Activated naive CD4-positive, alpha-beta T cell treated with anti-CD3 and anti-CD28 coated beads, Interleukin-2, amount 10 ng/mL, durations not matched to agents 7 days and 5 days (primary cell): Measurements from ENCODE around the gene HSF2BP.
"Not testable (repeated sequence)": the region's sequence is repeated elsewhere in the genome, so short reads cannot be mapped to it uniquely, and the experiment has no call there.

ENCODE experiments used
- CTCF ChIA-PET: fragments of 350-600 bp; sonication (Branson Sonifier 250); formaldehyde crosslinking; loops from one replicate; lab custom pipeline; 2021; ENCODE audit warnings: antibody characterized with exemption; lab: Charles Lee
- DNase-seq: peaks from one replicate; pipeline ENCODE4 v3.0.0-alpha.2; 2020
- H3K27ac Mint-ChIP-seq: one replicate; pipeline ENCODE4 v1.8.0; 2021; ENCODE audit warnings: mild to moderate bottlenecking, moderate library complexity, mixed read lengths
- H3K27me3 Mint-ChIP-seq: one replicate; pipeline ENCODE4 v1.8.0; 2021; ENCODE audit warnings: mild to moderate bottlenecking, mixed read lengths
- H3K36me3 Mint-ChIP-seq: one replicate; pipeline ENCODE4 v1.8.0; 2021; ENCODE audit warnings: mixed read lengths
- H3K4me1 Mint-ChIP-seq: one replicate; pipeline ENCODE4 v1.8.0; 2021; ENCODE audit warnings: mixed read lengths
- H3K4me3 Mint-ChIP-seq: one replicate; pipeline ENCODE4 v1.8.0; 2021; ENCODE audit warnings: mild to moderate bottlenecking, moderate library complexity, mixed read lengths
- H3K9me3 Mint-ChIP-seq: one replicate; pipeline ENCODE4 v1.8.0; 2021; ENCODE audit warnings: mixed read lengths

Gene HSF2BP

DNA sequence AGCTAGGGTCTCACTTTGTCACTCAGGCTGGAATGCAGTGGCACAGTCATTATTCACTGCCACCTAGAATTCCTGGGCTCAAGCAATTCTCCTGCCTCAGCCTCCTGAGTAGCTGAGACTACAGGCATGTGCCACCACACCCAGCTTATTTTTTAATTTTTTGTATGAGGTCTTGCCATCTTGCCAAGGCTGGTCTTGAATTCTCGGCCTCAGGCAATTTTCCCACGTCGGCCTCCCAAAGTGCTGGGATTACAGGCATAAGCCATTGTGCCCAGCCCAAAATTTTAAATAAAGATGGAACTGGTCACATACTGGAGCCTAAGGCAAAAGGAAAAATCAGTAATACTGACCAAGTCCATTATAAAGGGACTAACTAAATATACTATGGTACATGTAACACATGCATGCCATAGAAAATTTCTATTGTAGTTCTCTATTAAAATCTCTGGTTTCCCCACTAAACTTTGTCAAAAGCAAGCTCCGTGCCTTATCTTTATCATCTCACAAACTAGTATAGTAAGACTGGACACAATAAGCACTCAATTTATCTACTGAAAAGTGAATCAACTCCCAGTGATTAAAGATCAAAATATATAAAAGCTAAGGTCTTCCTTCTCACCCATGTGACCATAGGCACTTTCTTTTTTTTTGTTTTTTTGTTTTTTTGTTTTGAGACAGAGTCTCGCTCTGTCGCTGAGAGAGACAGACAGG, 61.6 kb downstream of the HSF2BP start:
- CTCF ChIA-PET, result no interaction called here

DNA sequence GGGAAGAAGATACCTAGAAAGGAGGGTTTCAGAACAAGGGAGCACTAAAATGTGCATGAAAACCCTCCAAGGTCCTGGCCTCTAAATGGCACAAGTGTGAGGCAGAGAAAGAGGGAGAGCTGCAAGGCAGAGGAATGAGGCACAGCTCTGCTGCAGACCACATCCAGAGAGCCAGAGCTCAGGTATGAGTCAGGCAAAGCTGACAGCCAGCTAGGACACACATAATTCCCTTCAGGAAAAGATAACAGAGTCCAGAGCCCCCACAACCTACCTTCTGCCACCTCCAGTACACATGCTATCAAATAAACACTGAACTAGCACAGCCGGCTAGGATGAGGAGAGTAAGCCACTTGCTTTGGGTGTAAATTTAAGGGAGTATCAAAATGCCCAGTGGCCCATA, 62.2 kb downstream of the HSF2BP start:
- Mint-ChIP-seq H3K9me3 (no peaks in the 10 kb centered on the region), H3K27me3 (peaks cover 37% of the 10 kb centered on the region), H3K36me3 (no peaks in the 10 kb centered on the region), H3K27ac (no peak overlapping the region), H3K4me1 (peaks cover 8% of the 10 kb centered on the region), H3K4me3 (no peak overlapping the region)
- no peak for DNase-seq
- CTCF ChIA-PET, result no interaction called here

More for the DNA sequence above, 61.6 kb downstream of the HSF2BP start:
- Mint-ChIP-seq H3K27ac (no peak overlapping the region), H3K4me3 (no peak overlapping the region), H3K4me1 (peaks cover 14% of the 10 kb centered on the region), H3K36me3 (no peaks in the 10 kb centered on the region), H3K9me3 (no peaks in the 10 kb centered on the region), H3K27me3 (peaks cover 39% of the 10 kb centered on the region)
- no peak for DNase-seq

DNA sequence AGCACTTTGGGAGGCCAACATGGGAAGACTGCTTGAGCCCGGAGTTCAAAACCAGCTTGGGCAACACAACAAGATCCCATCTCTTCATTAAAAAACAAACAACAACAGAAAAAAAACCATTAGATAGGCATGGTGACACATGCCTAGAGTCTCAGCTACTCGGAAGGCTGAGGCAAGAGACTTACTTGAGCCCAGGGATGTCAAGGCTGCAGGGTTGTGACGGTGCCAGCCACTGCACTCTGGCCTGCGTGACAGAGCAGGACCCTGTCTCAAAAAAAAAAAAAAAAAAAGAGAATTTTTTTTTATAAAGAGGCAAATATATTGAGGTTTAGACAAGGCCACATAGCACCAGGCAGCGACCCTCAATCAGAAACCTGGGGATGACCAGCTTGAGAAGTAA, 62.7 kb downstream of the HSF2BP start:
- Mint-ChIP-seq H3K27me3 (peaks cover 37% of the 10 kb centered on the region), H3K27ac (no peak overlapping the region), H3K4me3 (no peak overlapping the region), H3K9me3 (no peaks in the 10 kb centered on the region), H3K36me3 (no peaks in the 10 kb centered on the region), H3K4me1 (peaks cover 4% of the 10 kb centered on the region)
- no peak for DNase-seq
- CTCF ChIA-PET, result no interaction called here

DNA sequence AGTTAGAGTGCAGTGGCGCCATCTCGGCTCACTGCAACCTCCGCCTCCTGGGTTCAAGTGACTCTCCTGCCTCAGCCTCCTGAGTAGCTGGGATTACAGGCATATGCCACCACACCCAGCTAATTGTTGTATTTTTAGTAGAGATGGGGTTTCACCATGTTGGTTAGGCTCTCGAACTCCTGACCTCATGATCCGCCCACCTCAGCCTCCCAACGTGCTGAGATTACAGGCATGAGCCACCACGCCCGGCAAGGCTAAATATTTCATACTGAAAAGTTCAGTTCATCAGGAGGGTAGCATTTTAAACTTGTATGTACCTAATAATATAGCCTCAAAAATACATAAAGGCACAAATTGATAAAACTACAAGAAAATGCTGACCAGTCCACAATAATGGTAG, 63.5 kb downstream of the HSF2BP start:
- DNase-seq, H3K4me3 Mint-ChIP-seq, H3K4me1 Mint-ChIP-seq, CTCF ChIA-PET, H3K36me3 Mint-ChIP-seq, H3K27ac Mint-ChIP-seq, H3K9me3 Mint-ChIP-seq: not testable (repeated sequence)
- H3K27me3 Mint-ChIP-seq, result peaks cover 37% of the 10 kb centered on the region

DNA sequence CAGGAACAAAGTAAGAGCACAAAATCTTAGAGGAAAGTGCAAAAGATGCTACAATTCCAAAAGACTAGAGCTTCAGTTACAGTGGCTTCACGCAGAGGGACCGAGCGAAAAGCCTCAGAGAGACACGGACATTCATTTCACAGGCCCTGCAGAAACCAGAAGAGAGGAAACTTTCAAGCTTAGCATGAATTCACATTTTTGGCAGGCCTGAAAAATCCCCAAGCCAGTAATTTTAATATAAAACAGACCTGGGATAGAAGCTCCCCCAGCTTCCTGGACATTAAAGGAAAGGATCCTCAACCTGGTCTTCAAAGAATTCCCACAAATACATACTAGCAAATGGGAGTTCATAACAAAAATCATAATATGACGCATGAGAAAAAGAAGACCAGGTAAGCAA, 66.2 kb downstream of the HSF2BP start:
- CTCF ChIA-PET, result no interaction called here
- H3K36me3 Mint-ChIP-seq, result no peaks in the 10 kb centered on the region
- H3K27me3 Mint-ChIP-seq, result peaks cover 35% of the 10 kb centered on the region

DNA sequence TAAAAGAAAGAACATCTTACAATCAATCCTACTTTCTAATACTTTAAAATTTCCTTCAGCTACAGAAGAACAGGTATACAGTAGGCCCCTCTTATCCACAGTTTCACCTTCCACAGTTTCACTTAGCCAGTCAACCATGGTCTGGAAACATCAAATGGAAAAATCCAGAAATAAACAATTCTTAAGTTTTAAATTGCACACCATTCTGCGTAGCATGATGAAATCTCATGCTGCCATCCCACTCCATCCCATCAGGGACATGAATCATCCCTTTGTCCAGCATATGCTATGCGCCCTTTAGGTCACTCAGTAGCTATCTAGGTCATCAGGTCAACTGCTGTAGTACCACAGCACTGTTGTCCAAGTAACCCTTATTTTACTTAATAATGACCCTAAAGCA, 67.7 kb downstream of the HSF2BP start:
- no peak overlapping the region for H3K27ac Mint-ChIP-seq
- CTCF ChIA-PET, result interaction anchor here (1.6 kb wide), 1 partner anchor 54 kb away, joined by 3 read pairs; no protein-coding TSS in a partner anchor
- peaks cover 29% of the 10 kb centered on the region for H3K27me3 Mint-ChIP-seq
- H3K4me1 Mint-ChIP-seq, result no peaks in the 10 kb centered on the region
- H3K9me3 Mint-ChIP-seq, result no peaks in the 10 kb centered on the region
- no peaks in the 10 kb centered on the region for H3K36me3 Mint-ChIP-seq
- DNase-seq, result no peak
- H3K4me3 Mint-ChIP-seq, result no peak overlapping the region

More for the DNA sequence above, 66.2 kb downstream of the HSF2BP start:
- H3K27ac Mint-ChIP-seq, result no peak overlapping the region
- H3K4me1 Mint-ChIP-seq, result no peaks in the 10 kb centered on the region
- no peak for DNase-seq
- no peak overlapping the region for H3K4me3 Mint-ChIP-seq
- H3K9me3 Mint-ChIP-seq, result no peaks in the 10 kb centered on the region

DNA sequence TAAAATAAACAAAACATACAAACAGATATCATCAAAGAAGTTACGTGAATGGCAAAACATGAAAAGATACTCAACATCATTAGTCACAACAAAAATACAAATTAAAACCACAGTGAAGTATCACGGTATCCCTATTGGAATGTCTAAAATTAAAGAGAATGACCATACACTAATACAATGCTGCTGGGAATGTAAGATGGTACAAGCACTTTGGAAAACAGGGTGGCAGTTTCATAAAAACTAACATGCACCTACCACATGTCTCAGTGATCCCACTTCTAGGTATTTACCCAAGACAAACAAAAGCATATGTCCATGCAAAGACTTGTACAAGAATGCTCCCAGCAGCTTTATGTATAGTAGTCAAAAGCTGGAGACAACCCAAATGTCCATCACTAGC, 69.1 kb downstream of the HSF2BP start:
- H3K36me3 Mint-ChIP-seq, result no peaks in the 10 kb centered on the region
- CTCF ChIA-PET, result no interaction called here
- no peak for DNase-seq
- H3K4me1 Mint-ChIP-seq, result peaks cover 5% of the 10 kb centered on the region
- H3K27ac Mint-ChIP-seq, result no peak overlapping the region
- no peaks in the 10 kb centered on the region for H3K9me3 Mint-ChIP-seq
- H3K4me3 Mint-ChIP-seq, result no peak overlapping the region
- H3K27me3 Mint-ChIP-seq, result peaks cover 31% of the 10 kb centered on the region

DNA sequence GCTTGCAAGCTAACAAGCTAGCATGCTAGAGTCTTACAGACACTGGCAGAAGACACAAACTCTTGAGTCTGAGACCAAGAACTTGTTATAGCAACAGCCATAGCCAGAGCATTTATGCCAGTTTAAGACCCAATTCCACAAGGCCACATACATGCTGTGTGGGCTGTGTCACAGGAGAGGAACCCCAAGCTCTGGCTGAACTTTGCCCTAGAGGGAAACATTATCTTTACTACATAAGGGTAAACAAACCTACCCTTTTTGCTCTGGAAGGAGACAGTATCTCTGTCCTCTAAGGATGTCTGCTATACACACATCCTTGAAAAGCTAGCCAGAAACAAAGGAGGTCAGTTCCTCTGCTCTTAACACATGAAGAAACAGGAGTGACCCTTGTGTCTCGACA, 70.3 kb downstream of the HSF2BP start:
- DNase-seq, result no peak
- peaks cover 5% of the 10 kb centered on the region for H3K4me1 Mint-ChIP-seq
- H3K27ac Mint-ChIP-seq, result no peak overlapping the region
- H3K27me3 Mint-ChIP-seq, result peaks cover 20% of the 10 kb centered on the region
- no peaks in the 10 kb centered on the region for H3K36me3 Mint-ChIP-seq
- no peaks in the 10 kb centered on the region for H3K9me3 Mint-ChIP-seq
- no peak overlapping the region for H3K4me3 Mint-ChIP-seq
- CTCF ChIA-PET, result no interaction called here

DNA sequence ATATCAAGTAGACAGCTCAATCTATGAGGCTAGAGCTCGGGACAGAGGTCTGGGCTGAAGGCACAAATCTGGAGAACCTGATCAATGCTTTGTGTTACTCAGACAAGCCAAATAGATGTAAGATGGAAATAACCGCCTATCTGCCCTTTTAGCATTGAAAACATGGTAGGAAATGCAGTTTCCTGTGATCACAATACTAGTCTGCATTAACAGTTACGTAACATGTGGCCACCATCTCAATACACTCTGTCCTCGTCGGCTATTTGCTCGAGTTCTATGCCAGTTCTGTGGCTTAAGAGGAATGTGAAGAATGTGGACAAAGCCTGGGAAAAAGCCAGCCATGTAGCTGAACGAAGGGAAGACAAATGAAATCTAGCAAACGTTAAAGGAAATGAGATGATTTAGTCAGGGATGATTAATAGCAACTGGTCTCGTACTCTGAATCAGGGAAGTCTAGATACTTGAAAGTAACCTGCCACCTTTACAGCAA, 73.3 kb downstream of the HSF2BP start:
- Mint-ChIP-seq H3K4me3 (no peak overlapping the region), H3K27me3 (peaks cover 10% of the 10 kb centered on the region), H3K4me1 (peaks cover 5% of the 10 kb centered on the region), H3K9me3 (no peaks in the 10 kb centered on the region), H3K27ac (peak overlapping the region; percentile 34), H3K36me3 (no peaks in the 10 kb centered on the region)
- no peak for DNase-seq
- CTCF ChIA-PET, result no interaction called here

DNA sequence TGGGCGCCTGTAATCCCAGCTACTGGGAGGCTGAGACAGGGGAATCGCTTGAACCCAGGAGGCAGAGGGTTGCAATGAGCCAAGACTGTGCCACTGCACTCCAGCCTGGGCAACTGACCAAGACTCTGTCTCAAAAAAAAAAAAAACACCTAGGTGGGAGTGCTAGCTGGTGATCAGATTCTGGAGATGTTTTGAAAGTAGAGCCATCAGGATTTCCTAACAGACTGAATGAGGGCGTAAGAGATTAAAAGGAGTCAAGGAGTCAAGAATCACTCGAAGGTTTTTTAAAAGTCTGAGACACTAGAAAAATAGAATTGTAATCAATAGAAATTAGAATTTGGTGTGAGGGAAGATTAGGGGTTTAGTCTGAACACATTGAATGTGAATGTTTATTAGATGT, 73.8 kb downstream of the HSF2BP start:
- Mint-ChIP-seq H3K9me3 (no peaks in the 10 kb centered on the region), H3K27me3 (peaks cover 10% of the 10 kb centered on the region), H3K36me3 (no peaks in the 10 kb centered on the region), H3K27ac (no peak overlapping the region), H3K4me3 (no peak overlapping the region), H3K4me1 (peaks cover 5% of the 10 kb centered on the region)
- DNase-seq, result no peak
- CTCF ChIA-PET, result no interaction called here

DNA sequence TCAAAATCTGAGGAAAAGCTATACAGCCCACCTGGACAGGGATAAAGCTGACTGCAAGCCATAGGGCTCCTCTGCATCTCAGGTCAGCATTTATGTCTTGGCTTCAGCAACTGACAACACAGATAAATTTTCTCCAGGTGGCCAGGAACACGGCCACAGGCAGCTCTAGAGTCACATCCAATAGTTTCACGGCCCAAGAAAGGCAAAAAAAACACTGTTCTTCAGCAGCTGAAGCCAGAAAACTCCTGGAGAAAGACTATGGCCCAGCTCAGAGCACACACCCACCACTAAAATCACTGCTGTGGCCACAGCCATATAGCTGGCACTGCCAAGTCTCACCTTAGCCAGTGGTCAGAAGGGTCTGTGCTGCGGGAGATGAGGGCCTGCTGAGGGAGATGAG, 77.8 kb downstream of the HSF2BP start:
- Mint-ChIP-seq H3K9me3 (no peaks in the 10 kb centered on the region), H3K27me3 (peaks cover 19% of the 10 kb centered on the region), H3K4me1 (peaks cover 5% of the 10 kb centered on the region), H3K36me3 (no peaks in the 10 kb centered on the region), H3K4me3 (no peak overlapping the region), H3K27ac (no peak overlapping the region)
- CTCF ChIA-PET, result interaction anchor here (1.1 kb wide), 1 partner anchor 21 kb away, joined by 3 read pairs; no protein-coding TSS in a partner anchor
- no peak for DNase-seq

DNA sequence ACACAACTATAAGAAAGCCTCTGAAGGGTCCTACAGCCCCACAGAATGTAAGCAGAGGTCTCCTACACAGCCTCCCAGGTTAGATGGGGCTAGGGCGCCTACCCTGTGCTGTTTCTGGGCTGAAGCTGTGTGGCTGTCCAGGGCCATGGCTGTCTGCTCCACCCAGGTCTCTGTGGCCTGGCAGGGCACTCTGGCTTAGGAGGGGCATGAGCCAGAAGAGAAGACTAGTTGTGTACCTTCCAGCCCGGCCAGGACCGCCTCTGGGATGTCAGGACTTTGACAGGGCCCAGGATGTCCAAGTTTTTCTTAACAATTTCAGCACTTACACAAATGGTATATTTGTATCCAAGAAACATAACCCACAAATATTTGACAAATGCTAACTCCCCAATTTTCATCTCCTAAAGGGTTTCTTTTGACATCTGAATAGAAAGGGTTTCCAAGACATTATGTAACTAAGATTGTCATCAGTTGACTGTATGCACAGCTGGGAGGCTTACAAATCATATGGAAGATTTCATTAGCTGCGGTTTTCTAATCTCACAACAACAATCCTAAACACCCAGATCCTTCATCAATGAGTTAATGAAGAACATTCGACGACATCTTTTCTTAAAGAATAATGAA, 80.5 kb downstream of the HSF2BP start:
- H3K9me3 Mint-ChIP-seq, result no peaks in the 10 kb centered on the region
- no peak overlapping the region for H3K4me3 Mint-ChIP-seq
- H3K36me3 Mint-ChIP-seq, result no peaks in the 10 kb centered on the region
- no peaks in the 10 kb centered on the region for H3K4me1 Mint-ChIP-seq
- DNase-seq, result no peak
- peaks cover 26% of the 10 kb centered on the region for H3K27me3 Mint-ChIP-seq
- H3K27ac Mint-ChIP-seq, result no peak overlapping the region
- CTCF ChIA-PET, result no interaction called here

DNA sequence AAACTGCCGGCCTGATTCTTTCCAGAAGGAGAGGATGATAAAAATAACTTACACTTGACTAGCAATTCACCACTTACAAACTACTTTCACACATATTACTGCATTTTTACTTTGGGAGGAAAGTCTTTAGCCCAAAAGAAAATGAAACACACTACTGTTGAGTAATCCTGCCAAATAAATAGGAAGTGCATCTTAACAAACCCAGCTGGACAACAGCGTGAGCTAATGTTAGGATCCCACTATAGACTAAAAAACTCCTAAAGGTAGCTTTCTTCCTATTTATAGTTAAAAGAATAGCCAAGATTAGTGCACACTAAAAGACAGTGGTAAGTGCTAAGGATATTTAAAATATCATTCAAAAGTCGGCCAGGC, 83.8 kb downstream of the HSF2BP start:
- no peak overlapping the region for H3K4me3 Mint-ChIP-seq

DNA sequence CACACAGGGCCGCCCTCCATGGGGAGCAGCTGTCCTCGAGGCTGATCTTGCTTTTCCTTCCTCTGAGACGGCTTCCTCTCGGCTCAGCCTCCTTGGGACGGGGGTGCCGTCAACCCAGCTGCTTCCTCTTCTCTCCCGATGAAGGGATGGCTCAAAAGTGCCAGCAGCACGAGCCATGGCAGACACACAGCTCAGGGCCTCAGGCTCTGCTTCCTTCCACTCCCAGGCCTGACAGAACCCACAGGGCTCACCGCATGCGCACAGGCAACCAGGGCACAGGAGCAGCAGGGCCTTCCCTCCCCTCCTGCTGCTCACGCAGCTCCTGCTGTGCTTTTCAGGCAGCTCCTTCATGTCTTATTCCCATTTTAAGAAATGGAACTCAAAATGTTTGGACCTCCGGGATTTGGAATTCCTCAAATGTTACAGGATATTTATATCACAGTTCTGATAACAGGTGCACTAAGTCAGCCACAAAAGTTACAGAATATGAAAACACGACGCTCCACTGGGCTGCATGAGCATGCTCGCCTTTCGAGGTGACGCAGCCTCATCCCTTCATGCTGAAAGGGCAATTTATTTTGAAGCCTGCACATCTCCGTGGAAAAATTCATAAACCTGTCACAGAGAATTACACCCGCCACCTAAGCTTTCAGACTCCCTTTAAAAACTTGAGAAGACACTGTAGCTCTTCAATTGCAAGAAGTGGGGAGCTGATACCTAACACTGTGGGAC, 84.4 kb downstream of the HSF2BP start:
- Mint-ChIP-seq H3K4me3 (no peak overlapping the region), H3K36me3 (no peaks in the 10 kb centered on the region), H3K4me1 (no peaks in the 10 kb centered on the region), H3K9me3 (no peaks in the 10 kb centered on the region), H3K27ac (no peak overlapping the region), H3K27me3 (peaks cover 36% of the 10 kb centered on the region)
- CTCF ChIA-PET, result no interaction called here
- no peak for DNase-seq

More for the DNA sequence above, 83.8 kb downstream of the HSF2BP start:
- no peak for DNase-seq
- Mint-ChIP-seq H3K27ac (no peak overlapping the region), H3K27me3 (peaks cover 36% of the 10 kb centered on the region), H3K36me3 (no peaks in the 10 kb centered on the region), H3K4me1 (no peaks in the 10 kb centered on the region), H3K9me3 (no peaks in the 10 kb centered on the region)
- CTCF ChIA-PET, result no interaction called here
